IPS-20b (cell line): ENCODE data around the gene ITSN1.

Source experiments
- H3K27ac ChIP-seq: one replicate; pipeline ENCODE4 v1.5.1; 2013; ENCODE audit warnings: low read length
- H3K27me3 ChIP-seq: 2 replicates; pipeline ENCODE4 v1.6.1; 2013; ENCODE audit warnings: mild to moderate bottlenecking, low read length, inconsistent platforms; ENCODE audit not compliant: insufficient read depth
- H3K36me3 ChIP-seq: 2 replicates; pipeline ENCODE4 v1.6.1; 2013; ENCODE audit warnings: low read depth, mild to moderate bottlenecking, inconsistent platforms, low read length, moderate library complexity; ENCODE audit not compliant: insufficient read depth
- H3K4me1 ChIP-seq: 2 replicates; pipeline ENCODE4 v1.6.1; 2013; ENCODE audit warnings: mild to moderate bottlenecking, control low read depth, inconsistent platforms, low read length, moderate library complexity; ENCODE audit not compliant: insufficient read depth
- H3K4me3 ChIP-seq: 2 replicates; pipeline ENCODE4 v1.5.1; 2013; ENCODE audit warnings: mild to moderate bottlenecking, low read length, inconsistent platforms
- H3K9ac ChIP-seq: 2 replicates; pipeline ENCODE4 v1.6.1; 2013; ENCODE audit warnings: low read depth, mild to moderate bottlenecking, inconsistent platforms, low read length, moderate library complexity
- H3K9me3 ChIP-seq: 2 replicates; pipeline ENCODE4 v1.6.1; 2013; ENCODE audit warnings: mild to moderate bottlenecking, low read depth, low read length, inconsistent platforms; ENCODE audit not compliant: insufficient read depth

Gene ITSN1

DNA sequence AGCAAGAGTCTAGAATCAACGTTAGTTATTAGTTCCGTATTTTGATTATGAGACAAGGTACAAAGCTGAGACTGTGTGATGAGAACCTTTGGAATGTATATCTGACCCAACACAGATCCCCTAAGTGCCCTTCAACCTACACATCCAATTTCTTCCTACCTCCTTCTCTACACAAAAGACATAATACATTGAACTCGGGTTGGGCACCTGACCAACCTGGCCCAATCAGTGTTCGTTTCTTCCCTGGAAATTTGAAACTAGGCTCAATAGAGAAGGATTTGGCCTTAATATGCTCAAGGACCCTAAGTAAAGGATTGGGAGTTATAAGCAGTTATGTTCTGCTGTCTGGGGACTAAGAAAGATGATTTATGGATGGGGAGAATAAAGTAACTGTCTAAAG lies 12.1 kb downstream of the ITSN1 start:
- H3K36me3 ChIP-seq: no peaks in the 10 kb centered on the region
- no peaks in the 10 kb centered on the region for H3K27me3 ChIP-seq
- no peak overlapping the region for H3K9ac ChIP-seq
- no peak overlapping the region for H3K27ac ChIP-seq
- H3K4me3 ChIP-seq: no peak overlapping the region
- H3K9me3 ChIP-seq: no peaks in the 10 kb centered on the region
- peaks cover 41% of the 10 kb centered on the region for H3K4me1 ChIP-seq

DNA sequence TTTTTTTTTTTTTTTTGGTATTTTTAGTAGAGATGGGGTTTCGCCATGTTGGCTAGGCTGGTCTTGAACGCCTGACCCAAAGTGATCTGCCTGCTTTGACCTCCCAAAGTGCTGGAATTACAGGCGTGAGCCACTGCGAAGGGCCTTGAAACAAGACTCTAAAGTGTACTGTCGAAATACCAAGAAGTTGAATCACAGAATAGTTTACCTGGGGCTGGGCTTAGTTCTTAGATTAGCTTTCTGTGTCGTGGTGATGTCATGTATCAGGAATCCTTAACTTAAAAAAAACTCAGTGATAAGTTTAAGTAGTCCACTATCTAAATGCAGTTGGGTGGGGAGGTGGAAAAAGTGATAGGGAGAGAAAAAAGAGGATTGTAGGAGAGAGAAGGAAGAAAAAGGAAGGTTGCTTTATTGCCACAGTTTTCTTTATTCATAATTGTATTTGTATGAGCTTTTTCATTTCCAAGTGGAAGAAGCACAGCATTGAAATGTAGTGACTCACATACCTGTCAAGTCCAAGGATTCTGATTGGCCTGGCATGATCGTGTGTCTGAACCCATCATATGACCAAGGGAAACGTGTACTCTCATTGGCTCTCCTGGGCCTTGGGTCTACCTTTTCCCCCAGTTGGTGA lies 13.4 kb downstream of the ITSN1 start:
- Histone ChIP-seq H3K36me3 (no peaks in the 10 kb centered on the region), H3K27ac (no peak overlapping the region), H3K9ac (no peak overlapping the region), H3K4me1 (peaks cover 40% of the 10 kb centered on the region), H3K9me3 (no peaks in the 10 kb centered on the region), H3K27me3 (no peaks in the 10 kb centered on the region), H3K4me3 (no peak overlapping the region)

DNA sequence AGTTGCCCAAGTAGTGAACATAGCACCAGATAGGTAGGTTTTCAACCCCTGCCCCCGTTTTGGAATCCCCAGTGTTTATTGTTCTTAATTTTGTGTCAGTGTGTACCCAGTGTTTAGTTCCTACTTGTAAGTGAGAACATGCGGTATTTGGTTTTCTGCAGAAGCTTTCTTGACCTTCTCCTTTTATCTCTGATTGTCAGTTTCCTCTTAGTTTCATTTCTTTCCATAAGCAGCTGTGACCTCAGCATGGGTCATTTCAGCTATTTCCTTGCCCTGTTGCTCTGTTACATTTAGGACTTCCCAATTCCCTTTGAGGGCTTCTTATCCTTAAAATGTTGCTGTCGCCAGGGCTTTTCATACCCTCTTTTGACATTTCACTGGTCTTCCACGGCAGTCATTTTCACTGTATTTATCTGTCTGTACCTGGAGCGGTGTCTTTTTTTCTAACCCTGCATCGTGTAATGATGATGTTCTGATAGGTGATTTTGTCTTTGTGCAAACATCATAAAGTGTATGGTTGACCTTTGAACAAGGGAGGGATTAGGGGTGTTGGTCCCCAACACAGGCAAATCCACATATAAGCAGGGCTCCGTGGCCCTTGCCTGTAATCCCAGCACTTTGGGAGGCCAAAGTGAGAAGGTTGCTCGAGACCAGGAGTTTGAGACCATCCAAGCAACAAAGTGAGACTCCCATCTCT lies 15.0 kb downstream of the ITSN1 start:
- H3K4me3 ChIP-seq: no peak overlapping the region
- H3K9me3 ChIP-seq: no peaks in the 10 kb centered on the region
- no peak overlapping the region for H3K9ac ChIP-seq
- H3K27me3 ChIP-seq: no peaks in the 10 kb centered on the region
- H3K27ac ChIP-seq: no peak overlapping the region
- H3K4me1 ChIP-seq: peaks cover 27% of the 10 kb centered on the region
- no peaks in the 10 kb centered on the region for H3K36me3 ChIP-seq

DNA sequence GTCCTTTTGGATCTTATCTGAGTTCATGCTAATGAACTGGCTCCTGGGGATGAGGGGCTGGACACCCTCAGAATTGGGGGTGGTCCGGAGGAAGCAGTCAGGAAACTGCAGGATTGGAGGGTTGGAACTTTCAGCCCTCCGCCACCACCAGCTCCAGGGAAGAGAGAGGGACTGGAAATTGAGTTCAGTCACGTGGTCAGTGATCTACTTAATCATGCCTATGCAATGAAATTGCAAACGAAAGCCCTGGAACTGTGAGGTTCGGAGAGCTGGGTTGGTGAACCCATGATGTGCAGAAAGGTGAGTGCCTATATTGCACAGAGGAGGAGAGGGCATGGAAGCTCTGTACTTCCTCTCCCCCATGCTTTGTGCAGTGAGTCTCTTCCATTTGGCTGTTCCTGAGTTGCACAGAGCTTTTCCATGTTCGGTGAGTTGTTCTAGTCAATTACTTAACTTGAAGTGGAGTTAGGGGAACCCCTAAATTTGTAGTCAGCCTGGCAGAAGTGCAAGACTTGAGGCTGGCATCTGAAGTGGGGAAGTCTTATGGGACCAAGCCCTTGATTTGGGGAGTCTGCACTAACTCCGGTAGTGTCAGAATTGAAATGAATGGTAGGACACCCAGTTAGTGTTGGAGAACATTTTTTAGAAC lies 16.7 kb downstream of the ITSN1 start:
- Histone ChIP-seq H3K4me3 (no peak overlapping the region), H3K27ac (no peak overlapping the region), H3K27me3 (no peaks in the 10 kb centered on the region), H3K9me3 (no peaks in the 10 kb centered on the region), H3K4me1 (peaks cover 25% of the 10 kb centered on the region), H3K9ac (no peak overlapping the region), H3K36me3 (no peaks in the 10 kb centered on the region)

DNA sequence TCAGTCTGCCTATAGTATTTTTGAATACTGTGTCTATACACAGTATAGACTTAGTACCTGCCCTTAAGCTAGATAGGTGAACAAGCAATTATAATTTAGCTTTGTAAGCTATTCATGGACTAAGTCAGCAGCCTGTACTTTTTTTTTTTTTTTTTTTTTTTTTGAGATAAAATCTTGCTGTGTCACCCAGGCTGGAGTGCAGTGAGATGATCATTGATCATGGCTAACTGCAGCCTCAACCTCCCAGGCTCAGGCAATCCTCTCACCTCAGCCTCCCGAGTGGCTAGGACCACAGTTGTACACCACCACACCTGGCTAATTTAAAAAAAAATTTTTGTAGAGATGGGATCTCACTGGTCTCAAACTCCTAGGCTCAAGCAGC lies 17.3 kb downstream of the ITSN1 start:
- H3K4me1 ChIP-seq: peaks cover 20% of the 10 kb centered on the region
- no peaks in the 10 kb centered on the region for H3K36me3 ChIP-seq
- H3K9me3 ChIP-seq: no peaks in the 10 kb centered on the region
- no peak overlapping the region for H3K9ac ChIP-seq
- no peaks in the 10 kb centered on the region for H3K27me3 ChIP-seq
- no peak overlapping the region for H3K27ac ChIP-seq
- H3K4me3 ChIP-seq: no peak overlapping the region

DNA sequence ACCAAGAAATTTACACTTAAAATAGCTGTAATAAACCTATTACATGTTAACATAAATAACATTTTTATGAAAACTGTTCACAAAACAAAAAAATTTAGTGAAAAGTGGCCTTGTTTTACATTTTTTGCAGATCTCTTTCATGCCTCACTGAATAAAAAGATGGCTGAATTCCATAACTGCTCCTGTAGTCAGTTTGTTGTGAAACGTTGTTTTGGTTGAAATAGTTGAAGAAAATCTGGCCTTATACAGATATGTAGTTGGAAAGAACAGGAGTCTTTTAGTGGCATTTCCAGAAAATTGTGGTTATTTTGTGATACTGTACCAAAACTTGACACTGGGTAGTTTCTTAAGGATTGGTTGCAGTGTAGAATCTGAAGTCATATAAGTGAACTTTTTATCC lies 18.1 kb downstream of the ITSN1 start:
- Histone ChIP-seq H3K4me1 (peaks cover 15% of the 10 kb centered on the region), H3K4me3 (no peak overlapping the region), H3K9me3 (no peaks in the 10 kb centered on the region), H3K36me3 (no peaks in the 10 kb centered on the region), H3K9ac (no peak overlapping the region), H3K27ac (no peak overlapping the region), H3K27me3 (no peaks in the 10 kb centered on the region)

DNA sequence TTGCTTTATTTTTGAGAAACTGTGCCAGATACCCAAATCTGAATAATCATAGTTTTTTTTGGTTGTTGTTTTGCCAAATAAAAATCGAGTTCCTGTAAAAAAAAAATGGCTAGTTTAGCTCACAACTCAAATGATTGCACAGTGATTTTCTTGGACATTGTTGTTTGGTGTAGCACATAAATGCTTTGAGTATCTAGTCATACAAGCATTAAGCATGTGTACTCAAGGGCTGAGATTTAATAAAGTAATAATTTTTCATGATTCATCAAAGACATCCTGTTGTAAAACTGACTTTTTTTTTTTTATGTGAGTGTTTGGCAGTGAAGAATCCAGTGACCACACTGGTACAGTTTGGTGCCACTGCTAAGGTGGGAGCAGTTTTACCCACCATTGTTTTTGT lies 18.8 kb downstream of the ITSN1 start:
- H3K4me1 ChIP-seq: peaks cover 13% of the 10 kb centered on the region
- H3K27ac ChIP-seq: no peak overlapping the region
- no peaks in the 10 kb centered on the region for H3K36me3 ChIP-seq
- H3K4me3 ChIP-seq: no peak overlapping the region
- H3K9me3 ChIP-seq: no peaks in the 10 kb centered on the region
- H3K9ac ChIP-seq: no peak overlapping the region
- no peaks in the 10 kb centered on the region for H3K27me3 ChIP-seq

DNA sequence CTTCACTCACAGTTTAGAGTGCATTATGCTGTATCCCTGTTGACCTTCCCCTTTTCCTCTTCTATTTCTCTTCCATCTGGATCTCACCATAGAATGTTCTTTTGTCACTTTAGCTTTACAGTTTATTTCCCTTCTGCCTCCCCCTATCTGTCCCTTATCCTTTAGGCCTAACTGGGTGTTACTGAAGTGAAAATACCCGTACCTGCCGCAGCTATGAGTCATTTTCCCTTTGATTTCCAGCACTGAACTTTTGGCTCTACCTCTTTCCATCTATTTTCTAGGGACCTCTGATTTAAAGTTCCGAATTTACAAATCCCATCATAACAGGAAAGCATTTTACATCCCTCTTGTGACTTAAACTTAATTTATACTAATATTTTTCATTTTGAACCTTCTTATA lies 19.7 kb downstream of the ITSN1 start:
- Histone ChIP-seq H3K9me3 (no peaks in the 10 kb centered on the region), H3K4me3 (no peak overlapping the region), H3K9ac (no peak overlapping the region), H3K27me3 (no peaks in the 10 kb centered on the region), H3K4me1 (peaks cover 13% of the 10 kb centered on the region), H3K27ac (no peak overlapping the region), H3K36me3 (no peaks in the 10 kb centered on the region)

DNA sequence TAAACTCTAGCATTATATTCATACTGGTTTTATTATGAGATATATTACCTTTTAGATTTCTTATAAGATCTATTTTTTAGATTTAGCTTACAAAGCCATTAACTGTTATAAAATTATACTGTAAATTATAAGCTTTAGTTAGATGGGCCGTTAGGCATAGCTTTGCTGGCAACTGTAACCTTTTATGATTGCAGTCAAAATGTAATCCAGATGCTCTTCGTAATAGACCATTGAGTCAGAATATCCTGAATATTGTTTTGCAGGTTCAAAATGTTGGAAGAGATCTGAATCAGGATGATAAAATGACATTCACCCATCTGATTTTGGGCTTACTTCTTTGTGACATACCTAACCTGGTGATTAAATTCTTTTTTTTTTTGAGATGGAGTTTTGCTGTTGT lies 20.9 kb downstream of the ITSN1 start:
- Histone ChIP-seq H3K4me3 (no peak overlapping the region), H3K9ac (no peak overlapping the region), H3K9me3 (no peaks in the 10 kb centered on the region), H3K36me3 (no peaks in the 10 kb centered on the region), H3K27ac (no peak overlapping the region), H3K27me3 (no peaks in the 10 kb centered on the region), H3K4me1 (peaks cover 7% of the 10 kb centered on the region; the same call in 1 of the 2 replicates)

DNA sequence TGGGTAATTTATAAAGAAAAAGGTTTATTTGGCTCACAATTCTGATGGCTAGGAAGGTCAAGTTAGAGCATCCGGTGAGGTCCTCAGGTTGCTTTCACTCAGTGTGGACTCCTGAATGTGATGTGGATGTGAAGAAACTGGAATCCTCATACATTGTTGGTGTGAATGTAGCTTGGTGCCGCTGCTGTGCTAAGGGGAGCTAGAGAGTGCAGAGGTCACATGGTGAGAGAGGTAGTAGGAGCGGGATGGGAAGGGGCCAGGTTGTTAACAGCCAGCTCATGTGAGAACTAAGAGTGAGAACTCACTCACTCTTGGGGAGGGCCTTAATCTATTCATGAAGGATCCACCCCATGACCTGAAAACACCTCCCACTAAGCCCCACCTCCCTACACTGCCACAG lies 21.8 kb downstream of the ITSN1 start:
- H3K27ac ChIP-seq: no peak overlapping the region
- H3K9me3 ChIP-seq: no peaks in the 10 kb centered on the region
- H3K4me1 ChIP-seq: no peaks in the 10 kb centered on the region
- H3K36me3 ChIP-seq: no peaks in the 10 kb centered on the region
- H3K9ac ChIP-seq: no peak overlapping the region
- H3K4me3 ChIP-seq: no peak overlapping the region
- no peaks in the 10 kb centered on the region for H3K27me3 ChIP-seq

DNA sequence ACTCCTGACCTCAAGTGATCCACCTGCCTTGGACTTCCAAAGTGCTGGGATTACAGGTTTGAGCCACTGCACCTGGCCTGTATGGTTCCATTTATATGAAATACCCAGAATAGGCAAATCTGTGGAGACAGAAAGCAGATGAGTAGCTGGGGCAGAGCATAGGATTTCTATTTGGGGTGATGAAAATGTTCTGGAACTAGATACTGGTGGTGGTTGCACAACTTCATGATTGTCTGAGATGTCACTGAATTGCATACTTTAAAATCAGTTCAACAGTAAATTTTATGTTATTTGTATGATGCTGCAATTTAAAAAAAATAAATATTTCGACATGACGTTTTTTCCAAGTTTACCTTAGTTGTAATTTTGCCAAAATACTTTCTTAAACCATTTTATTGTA lies 23.9 kb downstream of the ITSN1 start:
- no peaks in the 10 kb centered on the region for H3K36me3 ChIP-seq
- no peak overlapping the region for H3K4me3 ChIP-seq
- H3K27me3 ChIP-seq: no peaks in the 10 kb centered on the region
- no peaks in the 10 kb centered on the region for H3K4me1 ChIP-seq
- no peaks in the 10 kb centered on the region for H3K9me3 ChIP-seq
- H3K27ac ChIP-seq: no peak overlapping the region
- no peak overlapping the region for H3K9ac ChIP-seq

DNA sequence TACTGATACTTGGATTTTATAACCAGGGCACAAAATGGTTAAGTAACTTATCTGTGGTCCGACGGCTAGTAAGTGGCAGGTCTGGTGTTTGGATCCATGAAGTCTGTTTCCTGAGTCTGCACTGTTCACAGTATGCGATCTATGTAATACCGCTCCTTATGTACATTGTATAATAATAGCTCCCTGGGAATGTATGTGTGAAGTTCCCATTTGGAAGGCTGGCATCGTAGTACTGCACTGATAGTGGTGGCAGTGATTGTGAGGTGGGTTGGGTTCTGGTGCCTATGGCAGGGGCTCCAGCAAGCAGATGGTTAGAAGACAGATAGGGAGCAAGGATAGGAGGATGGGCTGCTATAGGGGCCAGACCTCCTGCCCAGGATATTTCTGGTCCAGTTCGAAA lies 25.3 kb downstream of the ITSN1 start:
- Histone ChIP-seq H3K9me3 (no peaks in the 10 kb centered on the region), H3K9ac (no peak overlapping the region), H3K36me3 (no peaks in the 10 kb centered on the region), H3K27me3 (no peaks in the 10 kb centered on the region), H3K4me1 (no peaks in the 10 kb centered on the region), H3K4me3 (no peak overlapping the region), H3K27ac (no peak overlapping the region)
